C4-2B (cell line): ENCODE results near the gene MCCC2.
A peak's percentile ranks its signal among the peaks of the same experiment; 100 is the strongest.
"Not testable (repeated sequence)": the region's sequence is repeated elsewhere in the genome, so short reads cannot be mapped to it uniquely, and the experiment has no call there.

ENCODE experiments used
- H3K27ac ChIP-seq: fragments of 450-650 bp; 2 replicates; pipeline ENCODE4 v1.5.1; 2017
- CTCF ChIP-seq: fragments of 450-650 bp; conservative IDR thresholded peaks from 2 replicates; pipeline ENCODE4 v1.5.1; 2017; ENCODE audit warnings: mild to moderate bottlenecking
- ZFX ChIP-seq: fragments of 450-650 bp; IDR thresholded peaks from 2 replicates; pipeline ENCODE4 v1.6.1; 2017

Gene MCCC2

DNA sequence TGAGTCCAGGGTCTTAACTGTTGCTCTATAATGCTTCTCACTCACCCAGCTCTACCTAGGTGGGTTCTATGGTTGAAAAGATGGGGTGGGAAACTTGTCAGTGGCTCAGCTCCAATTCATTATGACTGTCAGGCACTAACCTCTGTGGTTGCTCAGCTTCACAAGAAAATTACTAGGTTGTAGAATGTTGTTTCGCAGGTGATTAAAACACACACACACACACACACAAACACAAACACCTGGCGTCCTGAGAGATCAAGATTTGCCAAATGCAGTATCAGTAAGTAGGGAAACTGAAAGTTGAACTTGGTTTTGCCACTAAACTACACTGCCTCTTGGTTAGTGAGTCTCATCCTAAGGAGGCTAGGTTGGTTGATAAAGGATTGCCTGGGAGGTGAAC, 2.8 kb downstream of the MCCC2 start:
- H3K27ac ChIP-seq, result no peak overlapping the region
- TF ChIP-seq CTCF (no peak), ZFX (no peak)

GRCh38 chr5:71591100-71591499, 4.0 kb downstream of the MCCC2 start:
- no peak for TF ChIP-seq ZFX
- no peak for TF ChIP-seq CTCF
- H3K27ac ChIP-seq, result no peak overlapping the region

- H3K27ac ChIP-seq, result no peak overlapping the region
- TF ChIP-seq CTCF (no peak), ZFX (no peak)
Measured at GRCh38 chr5:71596169-71596568, 9.0 kb downstream of the MCCC2 start.

DNA sequence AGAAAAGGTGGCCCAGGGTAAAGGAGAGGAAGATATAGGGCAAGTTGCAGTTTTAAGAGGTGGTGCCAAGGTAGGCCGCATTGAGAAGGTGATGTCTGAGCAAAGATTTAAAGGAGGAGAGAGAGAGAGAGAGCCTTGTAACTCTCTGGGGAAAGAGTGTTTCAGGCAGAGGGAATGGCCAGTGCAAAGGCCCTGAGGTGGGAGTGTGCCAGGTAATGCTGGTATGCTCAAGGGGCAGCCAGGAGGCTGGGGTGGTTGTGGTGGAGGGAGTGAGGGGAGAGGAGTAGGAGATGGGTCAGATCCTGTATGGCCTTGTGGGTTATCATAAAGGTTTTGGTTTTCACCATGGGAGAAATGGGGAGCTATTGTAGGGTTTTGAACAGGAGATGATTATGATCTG, 9.9 kb downstream of the MCCC2 start:
- H3K27ac ChIP-seq, result no peak overlapping the region
- TF ChIP-seq ZFX (no peak), CTCF (no peak)

GRCh38 chr5:71600783-71601182, 13.6 kb downstream of the MCCC2 start:
- peak overlapping the region; percentile 83 for H3K27ac ChIP-seq
- no peak for TF ChIP-seq ZFX
- no peak for TF ChIP-seq CTCF

DNA sequence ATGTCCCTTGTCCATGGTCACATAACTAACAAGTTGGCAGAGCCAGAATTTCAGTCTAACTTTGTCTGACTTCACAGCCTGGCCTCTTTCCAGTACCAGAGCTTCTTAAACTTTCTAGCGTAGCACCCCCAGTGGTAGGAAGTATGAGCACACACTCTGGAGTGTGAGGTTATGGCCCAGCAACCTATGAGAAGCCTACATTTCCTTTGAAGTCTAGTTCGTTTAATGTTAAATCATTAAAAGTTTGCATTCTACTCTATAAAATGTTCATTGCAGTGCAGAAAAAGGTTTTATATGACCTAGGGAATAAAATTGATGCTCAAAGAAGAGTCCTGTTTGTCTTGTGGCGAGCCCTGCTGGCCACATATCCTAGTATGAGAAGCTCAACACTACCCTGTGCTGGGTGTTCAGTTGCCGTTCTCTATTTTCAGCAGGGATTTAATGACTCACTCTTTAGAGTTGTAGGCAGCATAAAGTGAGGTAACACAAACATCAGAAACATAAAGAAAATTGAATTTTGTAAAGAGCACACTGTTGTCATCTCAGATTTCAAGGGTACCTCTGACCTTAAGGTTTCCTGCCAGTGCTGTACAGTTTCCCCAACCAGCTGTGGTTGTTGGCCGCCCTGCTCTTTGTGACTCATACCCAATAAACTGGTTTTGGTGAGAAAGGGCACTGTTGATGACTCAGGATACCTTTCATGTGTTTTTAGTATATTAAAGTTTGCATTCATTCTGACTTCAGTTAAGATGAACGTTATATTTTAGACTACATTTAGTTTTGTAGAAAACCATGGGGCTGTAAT, 14.3 kb downstream of the MCCC2 start:
- peak overlapping the region; percentile 83 for H3K27ac ChIP-seq
- TF ChIP-seq CTCF (peak; percentile 88), ZFX (no peak)

- not testable (repeated sequence) for H3K27ac ChIP-seq
Measured at GRCh38 chr5:71609916-71610315, 22.8 kb downstream of the MCCC2 start.

- TF ChIP-seq ZFX, result no peak
- TF ChIP-seq CTCF, result no peak
- no peak overlapping the region for H3K27ac ChIP-seq
Measured at GRCh38 chr5:71615809-71616208, 28.7 kb downstream of the MCCC2 start.
